IMR-90 (cell line): ENCODE measurements around the gene DSCAM. TPM values are rescaled to one million over a fixed set of nuclear protein-coding genes. Genes with fewer than 3 reads are reported as not detected.

Experiments used
- ATAC-seq: fragments of 200-7000 bp; cut with Tn5 transposase; 2 replicates; pipeline ENCODE4 v1.9.1; 2020; ENCODE audit warnings: low read depth, mild to moderate bottlenecking, moderate library complexity
- BruUV-seq: library from RNA; stranded (reverse); fragments of 400-500 nt; replicated peaks from 2 replicates; lab custom pipeline; 2021; lab: Mats Ljungman, UMichigan
- CTCF ChIA-PET: fragments of 300-600 bp; formaldehyde crosslinking; extraction: SDS; loops from one replicate; lab custom pipeline; 2021; ENCODE audit warnings: antibody characterized with exemption; lab: Yijun Ruan, JAX
- POLR2A ChIA-PET: fragments of 300-600 bp; sonication (Branson Sonifier 250); formaldehyde crosslinking; loops from one replicate; lab custom pipeline; 2022; ENCODE audit warnings: antibody characterized with exemption; ENCODE audit not compliant: unreplicated experiment; lab: Charles Lee
- DNase-seq: peaks from one replicate; pipeline ENCODE4 v3.0.0; 2013
- H2AFZ ChIP-seq: replicated peaks from 2 replicates; pipeline ENCODE3; 2013; ENCODE audit warnings: low read length, mild to moderate bottlenecking; ENCODE audit not compliant: poor library complexity
- H2AK5ac ChIP-seq: 2 replicates; pipeline ENCODE4 v1.6.1; 2013; ENCODE audit warnings: low read depth, low read length, inconsistent platforms
- H2AK9ac ChIP-seq: replicated peaks from 2 replicates; pipeline ENCODE3; 2013; ENCODE audit warnings: mild to moderate bottlenecking, low read depth, low read length, moderate library complexity; ENCODE audit not compliant: poor library complexity
- H2BK120ac ChIP-seq: 2 replicates; pipeline ENCODE4 v1.6.1; 2013; ENCODE audit warnings: low read depth, low read length, inconsistent platforms
- H2BK15ac ChIP-seq: 3 replicates; pipeline ENCODE4 v1.6.1; 2013; ENCODE audit warnings: low read depth, low read length, inconsistent platforms
- H2BK20ac ChIP-seq: 2 replicates; pipeline ENCODE4 v1.6.1; 2013; ENCODE audit warnings: low read depth, mild to moderate bottlenecking, inconsistent platforms, low read length, moderate library complexity
- H2BK5ac ChIP-seq: 2 replicates; pipeline ENCODE4 v1.6.1; 2013; ENCODE audit warnings: mild to moderate bottlenecking, low read depth, low read length, inconsistent platforms; ENCODE audit not compliant: poor library complexity, severe bottlenecking
- H3K14ac ChIP-seq: replicated peaks from 2 replicates; pipeline ENCODE4 v1.6.1; 2013; ENCODE audit warnings: low read depth, low read length, inconsistent platforms
- H3K18ac ChIP-seq: 2 replicates; pipeline ENCODE4 v1.6.1; 2013; ENCODE audit warnings: low read depth, low read length, control low read depth
- H3K23ac ChIP-seq: 2 replicates; pipeline ENCODE4 v1.6.1; 2013; ENCODE audit warnings: low read depth, low read length, inconsistent platforms
- H3K27ac ChIP-seq: 2 replicates; pipeline ENCODE4 v1.5.1; 2013; ENCODE audit warnings: mild to moderate bottlenecking, control low read depth, low read length; ENCODE audit not compliant: insufficient read depth
- H3K27me3 ChIP-seq: 2 replicates; pipeline ENCODE4 v1.6.1; 2013; ENCODE audit warnings: low read length; ENCODE audit not compliant: control insufficient read depth, insufficient read depth
- H3K36me3 ChIP-seq: 2 replicates; pipeline ENCODE4 v1.6.1; 2013; ENCODE audit warnings: low read length, mixed read lengths; ENCODE audit not compliant: control insufficient read depth, insufficient read depth
- H3K4ac ChIP-seq: 2 replicates; pipeline ENCODE4 v1.6.1; 2013; ENCODE audit warnings: low read depth, low read length, inconsistent platforms
- H3K4me1 ChIP-seq: 2 replicates; pipeline ENCODE4 v1.6.1; 2013; ENCODE audit warnings: low read length, mixed read lengths; ENCODE audit not compliant: control insufficient read depth, insufficient read depth
- H3K4me2 ChIP-seq: 2 replicates; pipeline ENCODE4 v1.6.1; 2013; ENCODE audit warnings: low read depth, mild to moderate bottlenecking, control low read depth, low read length, moderate library complexity
- H3K4me3 ChIP-seq: 2 replicates; pipeline ENCODE4 v1.5.1; 2013; ENCODE audit warnings: low read depth, mild to moderate bottlenecking, control low read depth, low read length, moderate library complexity; ENCODE audit not compliant: insufficient read depth
- H3K56ac ChIP-seq: 2 replicates; pipeline ENCODE4 v1.6.1; 2013; ENCODE audit warnings: low read length, inconsistent platforms; ENCODE audit not compliant: insufficient read depth; ENCODE audit errors: extremely low read depth
- H3K79me1 ChIP-seq, 2 experiments: 2 replicates each; pipeline ENCODE4 v1.6.1; 2013; ENCODE audit warnings: low read length in 2 of 2, inconsistent platforms in 1 of 2, low read depth in 1 of 2
- H3K9ac ChIP-seq: 2 replicates; pipeline ENCODE4 v1.6.1; 2013; ENCODE audit warnings: low read depth, low read length, control low read depth
- H3K9me1 ChIP-seq: 2 replicates; pipeline ENCODE4 v1.6.1; 2013; ENCODE audit warnings: low read length, inconsistent platforms; ENCODE audit not compliant: insufficient read depth
- H3K9me3 ChIP-seq: 2 replicates; pipeline ENCODE4 v1.6.1; 2013; ENCODE audit warnings: low read length; ENCODE audit not compliant: control insufficient read depth, insufficient read depth
- H4K20me1 ChIP-seq: 2 replicates; pipeline ENCODE4 v1.6.1; 2013; ENCODE audit warnings: low read length, inconsistent platforms; ENCODE audit not compliant: insufficient read depth
- H4K5ac ChIP-seq: 2 replicates; pipeline ENCODE4 v1.6.1; 2013; ENCODE audit warnings: mild to moderate bottlenecking, low read depth, low read length, control low read depth
- H4K8ac ChIP-seq, 2 experiments: 2 replicates each; pipeline ENCODE4 v1.6.1; 2013; ENCODE audit warnings: low read depth in 2 of 2, low read length in 2 of 2, control low read depth in 1 of 2, inconsistent platforms in 1 of 2
- H4K91ac ChIP-seq: 2 replicates; pipeline ENCODE4 v1.6.1; 2013; ENCODE audit warnings: low read depth, low read length, inconsistent platforms; ENCODE audit not compliant: insufficient read depth
- SMC3 ChIP-seq: fragments of 150-350 bp; IDR thresholded peaks from 2 replicates; pipeline ENCODE4 v1.6.1; 2016; ENCODE audit warnings: low read depth, mild to moderate bottlenecking, antibody characterized with exemption, low read length, moderate library complexity
- WGBS, 2 experiments: methylation state at CpG; one replicate each; pipeline versions ENCODE4 v1.1.5 to v1.1.7; 2013; ENCODE audit warnings: missing lambda C conversion rate in 2 of 2; ENCODE audit not compliant: insufficient read length in 1 of 2; ENCODE audit errors: extremely low coverage in 2 of 2; 5-methylcytosine and 5-hydroxymethylcytosine counted together
- dilution Hi-C: fragments of 300-500 bp; cut with HindIII; formaldehyde crosslinking; loops from one replicate; pipeline ENCODE4 v1.14.3; 2018; ENCODE audit warnings: low sequenced_read_pairs; ENCODE audit not compliant: unreplicated experiment
- in situ Hi-C: fragments of 300-500 bp; cut with MboI; formaldehyde crosslinking; loops from 3 replicates; pipeline ENCODE4 v1.14.3; 2019; ENCODE audit warnings: low sequenced_read_pairs, inconsistent platforms, mixed read lengths
- intact Hi-C: fragments of 100-400 bp; cut with micrococcal nuclease; formaldehyde crosslinking; loops from 2 replicates; pipeline ENCODE4 v1.10.0; 2022
- polyA plus RNA-seq, 3 experiments: library from polyadenylated mRNA; depleted of rRNA; stranded (reverse); fragments of >200 nt; gene quantifications; 2 replicates each; pipeline ENCODE4 v1.2.3, GENCODE V29; 2012; ENCODE audit warnings: low replicate concordance in 1 of 3
- total RNA-seq: library from RNA; depleted of rRNA; stranded (reverse); fragments of >200 nt; gene quantifications from 2 replicates; pipeline ENCODE4 v1.2.3, GENCODE V29; 2012

DSCAM gene
- total and polyA plus RNA-seq, 2 of the 4 experiments (the other 2 are of a cell fraction): under 0.01 to 0.02 TPM

DNA sequence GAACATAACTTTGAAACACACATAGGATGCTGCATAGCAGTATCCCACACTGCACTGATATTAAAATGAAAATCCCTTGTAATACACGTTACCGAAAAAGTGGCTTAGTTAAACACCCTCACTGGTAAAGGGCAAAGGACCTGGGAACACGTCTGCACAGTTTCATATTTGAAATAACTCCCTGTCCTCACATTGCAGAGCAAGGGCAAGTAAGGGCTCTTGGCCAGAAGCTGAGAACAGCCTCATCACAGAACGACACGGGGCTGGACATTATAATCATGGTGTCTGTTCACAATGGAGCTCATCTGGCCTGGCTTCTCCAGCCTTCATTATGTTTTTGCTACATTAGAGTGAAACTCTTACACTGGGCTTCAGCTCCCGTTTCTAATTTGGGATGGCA is 772.8 kb downstream of the DSCAM start:
- no peak overlapping the region for H4K5ac ChIP-seq
- H3K9me3 ChIP-seq: peaks cover 31% of the 10 kb centered on the region
- TF ChIP-seq SMC3: no peak
- H3K27me3 ChIP-seq: no peaks in the 10 kb centered on the region
- H3K23ac ChIP-seq: no peak overlapping the region
- intact Hi-C loops (no loop called here), in situ Hi-C loops (no loop called here), dilution Hi-C loops (no loop called here)
- no CpG with 5 or more reads among the region's 6 CpGs for WGBS, 2 experiments
- no peak overlapping the region for H3K14ac ChIP-seq
- H2AK5ac ChIP-seq: no peak overlapping the region
- no peaks in the 10 kb centered on the region for H3K4me1 ChIP-seq
- H2AFZ ChIP-seq: no peak overlapping the region
- no peak overlapping the region for H2BK120ac ChIP-seq
- H2AK9ac ChIP-seq: no peak overlapping the region
- no peak overlapping the region for H3K4me2 ChIP-seq
- H3K4ac ChIP-seq: no peak overlapping the region
- BruUV-seq: no TSS peak
- no peak overlapping the region for H3K56ac ChIP-seq
- no peaks in the 10 kb centered on the region for H4K20me1 ChIP-seq
- H4K91ac ChIP-seq: no peak overlapping the region
- H2BK5ac ChIP-seq: no peak overlapping the region
- H2BK20ac ChIP-seq: no peak overlapping the region
- ATAC-seq: no peak
- H3K9ac ChIP-seq: no peak overlapping the region
- no peak for DNase-seq
- H3K27ac ChIP-seq: no peak overlapping the region
- CTCF ChIA-PET: no interaction called here
- no peak overlapping the region for H4K8ac ChIP-seq
- no peaks in the 10 kb centered on the region for H3K36me3 ChIP-seq
- no peaks in the 10 kb centered on the region for H3K79me1 ChIP-seq
- H3K4me3 ChIP-seq: no peak overlapping the region
- H2BK15ac ChIP-seq: no peak overlapping the region
- POLR2A ChIA-PET: no interaction called here
- H3K9me1 ChIP-seq: no peaks in the 10 kb centered on the region
- H3K18ac ChIP-seq: no peak overlapping the region
